ENCODE results near the gene HIC1.

DNA sequence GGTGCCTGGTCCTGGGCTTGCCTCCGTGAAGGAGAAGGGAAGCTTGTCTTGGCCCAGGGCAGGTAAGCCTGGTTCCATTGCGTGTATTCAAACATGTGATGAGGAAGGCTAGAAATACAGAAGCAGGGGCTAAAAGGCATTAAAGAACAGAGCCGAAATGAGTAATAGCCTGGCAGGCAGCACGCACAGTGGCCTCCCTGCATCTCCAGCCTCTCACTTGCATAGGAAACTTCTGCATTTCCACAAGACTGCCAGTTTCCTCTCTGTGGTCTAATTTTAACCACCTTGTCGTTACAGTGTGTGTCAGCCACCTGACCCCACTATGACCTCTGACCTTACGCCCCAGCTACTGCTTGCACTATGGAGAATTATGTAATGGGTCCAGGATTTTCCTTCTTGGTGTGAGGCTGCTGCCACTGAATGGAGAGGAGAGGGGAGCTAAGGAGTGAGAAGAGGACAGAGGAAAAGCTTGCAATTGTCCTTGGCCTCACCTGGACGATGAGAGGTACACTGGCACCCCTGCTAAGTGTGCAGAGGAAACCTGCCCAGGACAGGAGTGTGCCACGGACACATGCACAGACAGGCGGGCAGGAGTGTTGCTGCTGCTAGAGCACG is 32.8 kb downstream of the HIC1 start:
- TF ChIP-seq, protein P1, sequence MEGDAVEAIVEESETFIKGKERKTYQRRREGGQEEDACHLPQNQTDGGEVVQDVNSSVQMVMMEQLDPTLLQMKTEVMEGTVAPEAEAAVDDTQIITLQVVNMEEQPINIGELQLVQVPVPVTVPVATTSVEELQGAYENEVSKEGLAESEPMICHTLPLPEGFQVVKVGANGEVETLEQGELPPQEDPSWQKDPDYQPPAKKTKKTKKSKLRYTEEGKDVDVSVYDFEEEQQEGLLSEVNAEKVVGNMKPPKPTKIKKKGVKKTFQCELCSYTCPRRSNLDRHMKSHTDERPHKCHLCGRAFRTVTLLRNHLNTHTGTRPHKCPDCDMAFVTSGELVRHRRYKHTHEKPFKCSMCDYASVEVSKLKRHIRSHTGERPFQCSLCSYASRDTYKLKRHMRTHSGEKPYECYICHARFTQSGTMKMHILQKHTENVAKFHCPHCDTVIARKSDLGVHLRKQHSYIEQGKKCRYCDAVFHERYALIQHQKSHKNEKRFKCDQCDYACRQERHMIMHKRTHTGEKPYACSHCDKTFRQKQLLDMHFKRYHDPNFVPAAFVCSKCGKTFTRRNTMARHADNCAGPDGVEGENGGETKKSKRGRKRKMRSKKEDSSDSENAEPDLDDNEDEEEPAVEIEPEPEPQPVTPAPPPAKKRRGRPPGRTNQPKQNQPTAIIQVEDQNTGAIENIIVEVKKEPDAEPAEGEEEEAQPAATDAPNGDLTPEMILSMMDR (conservative IDR thresholded peaks at IDR 0.05), result no peak
- TF ChIP-seq ZFX (IDR thresholded peaks at IDR 0.05), result no peak
